NCI-H1105 (cell line): ENCODE results near the gene ARHGAP42.

Experiments
- DNase-seq: peaks from one replicate; lab custom pipeline; 2025; lab: John Stamatoyannopoulos, UW

ARHGAP42 gene

GRCh38 chr11:100801225-100801999 is 114.3 kb downstream of the ARHGAP42 start:
- no peak for DNase-seq

GRCh38 chr11:100805506-100806199 is 118.6 kb downstream of the ARHGAP42 start:
- DNase-seq: no peak

DNA sequence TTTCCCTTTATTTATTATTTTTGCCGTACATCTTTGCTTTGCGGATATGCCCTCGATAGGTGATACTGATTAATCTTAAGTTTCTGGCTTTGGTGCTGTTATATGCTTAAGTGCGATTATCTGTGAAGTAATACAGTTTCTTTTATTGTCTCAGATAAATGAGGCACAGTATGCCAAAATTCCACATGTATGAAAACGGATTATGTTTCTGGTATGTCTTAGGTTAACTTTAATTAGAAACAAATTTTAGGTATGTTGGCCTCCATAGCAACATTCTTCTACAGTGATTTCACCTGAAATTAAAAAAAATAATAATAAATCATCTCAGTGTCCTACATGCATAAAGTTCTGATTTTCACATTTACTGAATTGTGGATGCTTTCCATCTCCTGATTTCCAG is 119.2 kb downstream of the ARHGAP42 start:
- DNase-seq: no peak

DNA sequence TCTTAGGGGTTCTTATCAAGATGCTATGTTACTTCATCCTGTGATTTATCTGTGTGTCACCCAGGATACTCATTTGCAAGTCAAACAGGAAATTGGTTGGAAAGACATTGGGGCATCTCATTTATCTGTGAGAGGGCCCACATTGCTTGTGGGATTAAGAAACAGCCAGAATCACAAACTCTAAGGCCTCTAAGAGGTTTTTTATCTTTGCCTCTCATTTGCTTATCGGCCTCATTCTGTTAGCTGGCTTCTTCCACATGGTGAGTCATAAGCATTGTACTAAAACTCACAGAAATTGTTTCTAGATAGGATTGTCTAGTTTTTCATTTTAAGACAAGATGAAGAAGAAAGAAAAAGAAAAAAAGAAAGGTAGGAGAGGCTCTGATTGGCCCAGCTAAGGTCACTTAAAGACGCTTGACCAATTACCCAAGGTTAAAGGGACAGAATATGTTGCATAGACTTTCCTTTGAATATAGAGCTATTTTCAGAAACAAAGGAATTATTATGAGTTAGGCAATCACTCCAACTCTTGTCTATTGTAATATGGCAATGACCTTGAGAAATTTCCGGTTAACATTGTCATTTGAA is 121.9 kb downstream of the ARHGAP42 start:
- DNase-seq: no peak

GRCh38 chr11:100810146-100810545 is 123.1 kb downstream of the ARHGAP42 start:
- DNase-seq: no peak

DNA sequence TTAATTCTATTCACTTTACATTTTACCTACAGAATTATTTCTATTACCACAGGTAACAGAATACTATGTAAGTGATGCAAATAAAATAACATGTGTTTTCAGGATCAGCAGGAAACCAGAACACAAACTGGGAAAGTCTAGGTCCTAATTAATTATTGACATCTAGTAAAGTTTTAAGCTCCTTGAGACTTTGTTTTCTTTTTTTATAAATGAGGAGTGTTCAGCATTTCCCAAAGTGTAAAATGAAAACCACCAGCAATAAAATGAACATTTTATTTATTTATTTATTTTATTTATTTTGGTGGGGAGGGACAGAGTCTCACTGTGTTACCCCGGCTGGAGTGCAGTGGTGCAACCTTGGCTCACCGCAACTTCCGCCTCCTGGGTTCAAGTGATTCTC is 123.6 kb downstream of the ARHGAP42 start:
- DNase-seq: no peak

DNA sequence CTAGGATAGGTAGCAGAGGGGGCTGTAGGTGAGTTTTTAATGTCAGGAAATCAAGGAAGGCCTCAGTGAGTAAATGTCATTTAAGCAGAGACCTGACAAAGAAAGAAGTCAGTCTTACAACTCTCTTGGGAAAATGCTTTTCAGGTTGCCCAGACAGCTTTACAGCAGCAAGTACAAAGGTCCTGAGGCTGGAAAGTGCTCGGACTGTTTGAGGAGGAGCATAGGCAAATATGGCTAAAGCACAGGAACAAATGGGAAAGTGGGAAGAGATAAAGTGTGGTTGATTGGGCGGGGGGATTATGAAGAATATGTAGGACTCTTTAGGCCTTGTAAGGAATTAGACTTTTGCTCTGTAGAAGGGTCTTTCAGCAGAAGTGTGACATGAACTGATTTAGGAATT is 125.4 kb downstream of the ARHGAP42 start:
- DNase-seq: no peak

DNA sequence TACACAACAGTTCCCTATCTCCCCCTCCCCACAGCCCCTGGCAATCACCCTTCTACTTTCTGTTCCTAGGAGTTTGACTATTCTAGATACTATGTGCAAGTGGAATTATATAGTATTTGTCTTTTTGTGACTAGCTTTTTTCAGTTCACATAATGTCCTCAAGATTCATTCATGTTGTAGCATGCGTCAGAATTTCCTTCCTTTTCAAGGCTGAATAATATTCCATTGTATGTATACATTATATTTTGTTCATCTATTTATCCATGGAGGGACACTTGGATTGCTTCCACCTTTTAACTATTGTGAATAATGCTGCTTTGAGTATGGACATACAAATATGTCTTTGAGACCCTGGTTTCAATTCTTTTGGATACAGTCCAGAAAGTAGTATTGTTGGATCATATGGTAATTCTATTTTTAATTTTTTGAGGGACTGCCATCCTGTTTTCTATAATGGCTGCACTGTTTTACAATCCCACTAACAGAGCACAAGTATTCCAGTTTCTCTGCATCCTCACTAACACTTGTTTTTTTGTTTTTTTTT is 128.8 kb downstream of the ARHGAP42 start:
- DNase-seq: no peak

DNA sequence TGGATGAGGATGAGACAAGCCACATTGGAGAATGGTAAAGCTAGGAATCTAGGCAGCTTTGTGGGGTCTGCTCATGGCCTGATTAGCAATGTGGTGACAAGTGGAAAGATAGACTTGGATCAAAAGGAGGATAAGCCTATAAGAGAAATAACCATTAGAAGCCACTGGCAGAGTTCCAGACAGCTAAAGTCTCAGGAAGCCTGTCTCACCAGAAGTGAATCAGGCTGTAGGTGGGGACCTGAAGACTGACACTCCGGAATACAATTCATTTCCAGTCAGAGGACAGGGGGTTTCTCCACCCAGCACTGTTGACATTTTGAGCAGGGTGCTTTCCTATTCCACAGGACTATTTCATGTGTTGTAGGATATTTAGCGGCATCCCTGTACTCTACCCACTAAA is 129.7 kb downstream of the ARHGAP42 start:
- no peak for DNase-seq

DNA sequence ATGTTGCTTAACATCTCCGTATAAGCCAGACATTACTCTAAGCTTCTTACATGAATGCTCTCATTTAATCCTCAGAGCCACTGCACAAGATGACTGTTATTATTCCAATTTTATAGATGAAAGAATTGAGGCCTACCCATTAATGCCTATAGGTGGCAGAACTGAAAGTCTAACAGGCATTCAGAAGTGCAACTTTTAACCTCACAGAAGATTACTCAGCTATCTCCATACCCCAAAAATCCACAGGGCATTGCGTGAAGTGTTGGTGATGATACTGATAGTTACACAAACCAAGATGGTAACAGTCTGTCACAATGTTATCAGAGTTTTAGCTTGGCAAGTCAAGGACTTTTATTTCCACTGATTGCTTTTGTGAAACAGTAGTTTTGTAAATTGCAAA is 130.5 kb downstream of the ARHGAP42 start:
- DNase-seq: no peak

DNA sequence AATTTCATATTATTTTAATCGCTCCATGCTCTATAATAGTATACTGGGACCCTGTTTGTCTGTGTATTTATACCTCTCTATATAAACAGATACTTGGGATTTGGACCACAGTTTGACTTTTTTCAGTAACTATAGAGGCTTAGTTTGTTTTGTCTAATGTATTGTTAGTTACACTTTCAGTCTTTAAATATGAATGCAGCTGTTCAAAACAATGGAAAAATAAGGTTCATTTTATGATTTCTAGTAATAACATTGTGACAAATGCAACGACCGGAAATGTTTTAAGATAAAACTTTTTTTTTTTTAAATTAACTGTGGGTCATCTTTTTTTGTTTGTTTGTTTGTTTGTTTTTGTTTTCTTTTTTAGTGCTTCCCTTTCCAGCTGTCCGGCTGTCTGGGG is 133.5 kb downstream of the ARHGAP42 start:
- DNase-seq: no peak

GRCh38 chr11:100821198-100821597 is 134.1 kb downstream of the ARHGAP42 start:
- no peak for DNase-seq

- no peak for DNase-seq
These were observed 136.3 kb downstream of the ARHGAP42 start for GRCh38 chr11:100823360-100823759.

GRCh38 chr11:100824041-100824809 is 137.1 kb downstream of the ARHGAP42 start:
- DNase-seq: no peak

- no peak for DNase-seq
These were observed 138.5 kb downstream of the ARHGAP42 start for GRCh38 chr11:100825626-100826025.

DNA sequence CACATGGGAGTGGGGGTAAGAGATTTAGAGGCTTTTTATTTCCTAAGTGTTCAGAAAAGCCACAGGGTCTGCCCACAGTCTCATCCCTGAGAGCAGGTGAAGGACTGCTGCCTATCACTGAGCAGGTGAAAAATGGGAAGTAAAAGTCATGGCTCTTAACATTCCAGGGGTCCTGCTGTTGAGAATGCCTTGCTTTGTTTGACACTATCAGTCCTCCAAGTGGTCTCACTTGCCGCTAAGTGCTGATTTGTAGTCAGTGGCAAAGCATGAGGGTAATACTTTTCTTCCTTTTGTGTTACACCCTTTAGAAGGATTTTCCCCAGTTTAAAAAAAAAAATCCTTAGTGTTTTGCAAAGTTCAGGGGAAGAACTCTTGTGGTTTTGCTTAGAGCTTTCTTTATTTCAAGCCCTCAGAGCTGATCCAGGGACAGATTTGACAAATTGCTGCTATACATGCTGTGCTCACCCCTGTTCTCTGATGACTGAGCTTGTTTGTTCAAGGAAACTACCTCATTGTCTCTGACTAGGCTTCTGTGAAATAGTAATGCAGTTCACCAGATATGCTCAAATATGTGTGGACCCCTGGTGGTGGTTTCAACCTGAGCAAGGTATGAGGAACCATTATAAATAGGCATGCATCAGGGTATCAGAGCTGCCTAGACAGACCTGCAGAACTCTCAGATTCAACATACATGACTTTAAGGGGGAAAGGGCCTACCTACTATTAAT is 141.0 kb downstream of the ARHGAP42 start:
- DNase-seq: no peak

- DNase-seq: no peak
These were observed 143.2 kb downstream of the ARHGAP42 start for GRCh38 chr11:100830274-100830673.

- DNase-seq: no peak
These were observed 144.1 kb downstream of the ARHGAP42 start for GRCh38 chr11:100830978-100831732.

- no peak for DNase-seq
These were observed 144.9 kb downstream of the ARHGAP42 start for GRCh38 chr11:100831929-100832494.

- DNase-seq: no peak
These were observed 145.7 kb downstream of the ARHGAP42 start for GRCh38 chr11:100832829-100833228.
